ENCODE results near the gene CLDN22. TPM values are rescaled to one million over a fixed set of nuclear protein-coding genes. Genes with fewer than 3 reads are reported as not detected.

The CLDN22 gene
- total RNA-seq, 1 donor from 2014 or later, result not detected

- H3K36me3 ChIP-seq (ENCODE audit: control insufficient read depth in 3 of 3, insufficient read depth in 3 of 3, low read length in 3 of 3), result no peaks in the 10 kb centered on the region
- H3K4me3 ChIP-seq (ENCODE audit: low read length in 3 of 3), result no peak overlapping the region
- no peaks in the 10 kb centered on the region for H3K4me1 ChIP-seq (ENCODE audit: control insufficient read depth in 3 of 3, insufficient read depth in 3 of 3, low read length in 3 of 3)
- H3K27ac ChIP-seq (ENCODE audit: low read depth, low read length), result no peak overlapping the region
- H3K9ac ChIP-seq (ENCODE audit: low read depth in 1 of 3, low read length in 3 of 3), result no peak overlapping the region
- peaks cover 5 to 21% (median 5%) of the 10 kb centered on the region in 3 donors for H3K27me3 ChIP-seq (ENCODE audit: control insufficient read depth in 3 of 3, insufficient read depth in 3 of 3, low read length in 3 of 3)
- H3K9me3 ChIP-seq (ENCODE audit: control insufficient read depth in 3 of 3, low read length in 3 of 3), result no peaks in the 10 kb centered on the region
Observed at GRCh38 chr4:183347566-183347965, 27.5 kb upstream of the CLDN22 start.

- H3K9ac ChIP-seq (ENCODE audit: low read depth in 1 of 3, low read length in 3 of 3), result no peak overlapping the region
- H3K27me3 ChIP-seq (ENCODE audit: control insufficient read depth in 3 of 3, insufficient read depth in 3 of 3, low read length in 3 of 3), result peaks cover 5 to 22% (median 5%) of the 10 kb centered on the region in 3 donors
- no peak overlapping the region for H3K4me3 ChIP-seq (ENCODE audit: low read length in 3 of 3)
- no peaks in the 10 kb centered on the region for H3K9me3 ChIP-seq (ENCODE audit: control insufficient read depth in 3 of 3, low read length in 3 of 3)
- H3K27ac ChIP-seq (ENCODE audit: low read depth, low read length), result no peak overlapping the region
- no peaks in the 10 kb centered on the region for H3K4me1 ChIP-seq (ENCODE audit: control insufficient read depth in 3 of 3, insufficient read depth in 3 of 3, low read length in 3 of 3)
- H3K36me3 ChIP-seq (ENCODE audit: control insufficient read depth in 3 of 3, insufficient read depth in 3 of 3, low read length in 3 of 3), result no peaks in the 10 kb centered on the region
Observed at GRCh38 chr4:183347146-183347545, 27.1 kb upstream of the CLDN22 start.

DNA sequence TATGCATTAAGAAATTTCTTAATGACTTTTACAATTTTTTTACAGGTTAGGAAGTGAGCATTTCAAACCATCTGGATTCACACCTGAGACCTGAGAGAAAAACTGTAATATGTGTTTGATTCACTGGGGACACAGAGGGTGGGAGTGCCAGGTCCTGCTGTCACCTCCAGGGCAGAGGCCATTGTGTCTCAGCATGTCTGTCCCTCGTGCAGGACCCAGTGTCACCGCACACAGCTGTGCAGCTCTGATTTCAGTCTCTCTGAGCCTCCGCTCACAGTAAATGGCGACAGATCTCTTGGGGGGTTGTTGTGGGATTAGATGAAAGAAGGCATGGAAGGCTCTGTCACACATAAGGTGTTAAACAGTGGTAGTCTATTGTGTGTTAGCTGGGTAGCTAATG lies 25.2 kb upstream of the CLDN22 start:
- H3K4me1 ChIP-seq (ENCODE audit: control insufficient read depth in 3 of 3, insufficient read depth in 3 of 3, low read length in 3 of 3), result no peaks in the 10 kb centered on the region
- H3K4me3 ChIP-seq (ENCODE audit: low read length in 3 of 3), result no peak overlapping the region
- peaks cover 5 to 17% (median 5%) of the 10 kb centered on the region in 3 donors for H3K27me3 ChIP-seq (ENCODE audit: control insufficient read depth in 3 of 3, insufficient read depth in 3 of 3, low read length in 3 of 3)
- H3K9me3 ChIP-seq (ENCODE audit: control insufficient read depth in 3 of 3, low read length in 3 of 3), result no peaks in the 10 kb centered on the region
- H3K27ac ChIP-seq (ENCODE audit: low read depth, low read length), result no peak overlapping the region
- no peaks in the 10 kb centered on the region for H3K36me3 ChIP-seq (ENCODE audit: control insufficient read depth in 3 of 3, insufficient read depth in 3 of 3, low read length in 3 of 3)
- H3K9ac ChIP-seq (ENCODE audit: low read depth in 1 of 3, low read length in 3 of 3), result no peak overlapping the region

DNA sequence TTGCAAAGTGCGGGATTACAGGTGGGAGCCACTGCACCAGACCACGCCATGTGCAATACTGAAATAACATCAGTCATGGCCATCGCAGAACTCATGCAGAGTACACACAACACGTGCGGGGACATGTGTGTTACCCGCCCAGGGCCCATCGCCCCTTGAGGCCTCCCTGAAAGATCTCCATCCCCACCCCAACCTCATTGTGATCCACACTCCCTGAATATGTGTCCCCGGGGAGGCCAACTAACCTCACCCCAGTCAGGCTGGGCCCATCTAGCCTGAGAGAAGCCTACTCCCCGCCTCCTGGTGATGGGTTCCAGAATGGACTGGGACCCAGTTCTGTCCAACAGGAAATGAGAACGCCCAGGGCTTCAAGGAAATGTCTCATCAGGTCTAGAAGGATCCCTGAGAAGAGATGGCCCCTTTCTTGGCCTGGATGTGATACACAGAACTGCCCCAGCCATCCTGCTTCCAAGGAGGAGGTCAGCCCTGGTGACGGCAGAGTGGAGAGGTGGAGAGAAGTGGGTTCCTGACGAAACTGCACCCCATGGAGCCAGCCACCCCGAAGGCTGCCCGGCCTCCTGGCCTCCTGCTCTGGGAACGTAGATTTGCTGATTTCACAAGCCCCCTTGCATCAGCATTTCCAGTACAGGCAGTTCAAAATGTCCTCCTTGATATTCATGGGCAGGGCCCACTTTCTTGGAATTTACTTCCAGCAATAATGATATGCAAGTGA lies 24.6 kb upstream of the CLDN22 start:
- no peaks in the 10 kb centered on the region for H3K36me3 ChIP-seq (ENCODE audit: control insufficient read depth in 3 of 3, insufficient read depth in 3 of 3, low read length in 3 of 3)
- peaks cover 5 to 16% (median 5%) of the 10 kb centered on the region in 3 donors for H3K27me3 ChIP-seq (ENCODE audit: control insufficient read depth in 3 of 3, insufficient read depth in 3 of 3, low read length in 3 of 3)
- no peak overlapping the region for H3K9ac ChIP-seq (ENCODE audit: low read depth in 1 of 3, low read length in 3 of 3)
- H3K4me3 ChIP-seq (ENCODE audit: low read length in 3 of 3), result no peak overlapping the region
- H3K9me3 ChIP-seq (ENCODE audit: control insufficient read depth in 3 of 3, low read length in 3 of 3), result no peaks in the 10 kb centered on the region
- no peak overlapping the region for H3K27ac ChIP-seq (ENCODE audit: low read depth, low read length)
- H3K4me1 ChIP-seq (ENCODE audit: control insufficient read depth in 3 of 3, insufficient read depth in 3 of 3, low read length in 3 of 3), result no peaks in the 10 kb centered on the region

DNA sequence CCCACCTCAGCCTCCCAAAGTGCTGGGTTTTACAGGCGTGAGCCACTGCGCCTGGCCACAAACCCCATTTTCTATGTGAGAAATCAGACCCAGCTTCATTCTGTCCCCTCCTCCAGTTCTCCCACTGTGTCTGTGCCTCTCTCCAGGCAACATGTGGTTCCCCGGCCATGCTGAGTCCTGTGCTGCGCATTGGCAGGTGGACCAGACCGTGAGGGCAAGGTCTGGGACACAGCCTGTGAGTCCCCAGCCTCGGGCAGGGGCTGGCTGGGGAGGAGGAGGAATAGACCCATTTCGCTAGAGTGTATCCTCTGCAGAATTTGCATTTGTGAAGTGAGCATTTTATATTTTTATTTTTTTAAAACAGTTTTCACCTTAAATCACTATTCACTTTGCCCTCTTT lies 23.7 kb upstream of the CLDN22 start:
- no peak overlapping the region for H3K9ac ChIP-seq (ENCODE audit: low read depth in 1 of 3, low read length in 3 of 3)
- no peak overlapping the region for H3K27ac ChIP-seq (ENCODE audit: low read depth, low read length)
- H3K36me3 ChIP-seq (ENCODE audit: control insufficient read depth in 3 of 3, insufficient read depth in 3 of 3, low read length in 3 of 3), result no peaks in the 10 kb centered on the region
- H3K27me3 ChIP-seq (ENCODE audit: control insufficient read depth in 3 of 3, insufficient read depth in 3 of 3, low read length in 3 of 3), result peaks cover 5 to 16% (median 5%) of the 10 kb centered on the region in 3 donors
- H3K9me3 ChIP-seq (ENCODE audit: control insufficient read depth in 3 of 3, low read length in 3 of 3), result no peaks in the 10 kb centered on the region
- no peak overlapping the region for H3K4me3 ChIP-seq (ENCODE audit: low read length in 3 of 3)
- H3K4me1 ChIP-seq (ENCODE audit: control insufficient read depth in 3 of 3, insufficient read depth in 3 of 3, low read length in 3 of 3), result no peaks in the 10 kb centered on the region

GRCh38 chr4:183342541-183343533 lies 22.8 kb upstream of the CLDN22 start:
- Histone ChIP-seq H3K36me3 (ENCODE audit: control insufficient read depth in 3 of 3, insufficient read depth in 3 of 3, low read length in 3 of 3) (no peaks in the 10 kb centered on the region), H3K27me3 (ENCODE audit: control insufficient read depth in 3 of 3, insufficient read depth in 3 of 3, low read length in 3 of 3) (peaks cover 5 to 11% (median 5%) of the 10 kb centered on the region in 3 donors), H3K4me1 (ENCODE audit: control insufficient read depth in 3 of 3, insufficient read depth in 3 of 3, low read length in 3 of 3) (no peaks in the 10 kb centered on the region), H3K9me3 (ENCODE audit: control insufficient read depth in 3 of 3, low read length in 3 of 3) (no peaks in the 10 kb centered on the region), H3K9ac (ENCODE audit: low read depth in 1 of 3, low read length in 3 of 3) (no peak overlapping the region), H3K4me3 (ENCODE audit: low read length in 3 of 3) (no peak overlapping the region), H3K27ac (ENCODE audit: low read depth, low read length) (no peak overlapping the region)

DNA sequence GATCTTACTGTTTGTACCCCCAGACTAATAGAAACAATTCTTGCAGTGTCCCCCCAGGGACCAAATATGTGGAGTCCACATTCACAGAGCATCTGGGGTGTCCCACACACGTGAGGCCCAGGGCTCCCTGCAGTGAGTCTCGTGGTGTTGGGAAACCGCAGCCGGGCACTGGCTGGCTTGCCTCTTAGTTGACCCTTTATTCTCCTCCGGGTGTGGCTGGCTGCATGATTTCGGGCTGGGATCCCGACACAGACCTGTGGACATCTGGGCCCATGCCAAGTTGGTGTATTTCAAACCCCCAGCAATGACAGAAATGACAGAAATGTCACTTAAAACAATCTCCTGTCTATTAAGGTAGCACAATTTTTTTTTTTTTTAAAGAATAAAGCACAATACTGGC lies 17.8 kb upstream of the CLDN22 start:
- no peak overlapping the region for H3K9ac ChIP-seq (ENCODE audit: low read depth in 1 of 3, low read length in 3 of 3)
- H3K36me3 ChIP-seq (ENCODE audit: control insufficient read depth in 3 of 3, insufficient read depth in 3 of 3, low read length in 3 of 3), result no peaks in the 10 kb centered on the region
- no peak overlapping the region for H3K4me3 ChIP-seq (ENCODE audit: low read length in 3 of 3)
- no peaks in the 10 kb centered on the region for H3K4me1 ChIP-seq (ENCODE audit: control insufficient read depth in 3 of 3, insufficient read depth in 3 of 3, low read length in 3 of 3)
- H3K27ac ChIP-seq (ENCODE audit: low read depth, low read length), result no peak overlapping the region
- peaks cover 0 to 3% (median 3%) of the 10 kb centered on the region in 3 donors for H3K27me3 ChIP-seq (ENCODE audit: control insufficient read depth in 3 of 3, insufficient read depth in 3 of 3, low read length in 3 of 3)
- H3K9me3 ChIP-seq (ENCODE audit: control insufficient read depth in 3 of 3, low read length in 3 of 3), result no peaks in the 10 kb centered on the region

- H3K9ac ChIP-seq (ENCODE audit: low read depth in 1 of 3, low read length in 3 of 3), result no peak overlapping the region
- no peaks in the 10 kb centered on the region for H3K4me1 ChIP-seq (ENCODE audit: control insufficient read depth in 3 of 3, insufficient read depth in 3 of 3, low read length in 3 of 3)
- no peaks in the 10 kb centered on the region for H3K9me3 ChIP-seq (ENCODE audit: control insufficient read depth in 3 of 3, low read length in 3 of 3)
- peaks cover 0 to 3% (median 0%) of the 10 kb centered on the region in 3 donors for H3K27me3 ChIP-seq (ENCODE audit: control insufficient read depth in 3 of 3, insufficient read depth in 3 of 3, low read length in 3 of 3)
- H3K36me3 ChIP-seq (ENCODE audit: control insufficient read depth in 3 of 3, insufficient read depth in 3 of 3, low read length in 3 of 3), result no peaks in the 10 kb centered on the region
- no peak overlapping the region for H3K27ac ChIP-seq (ENCODE audit: low read depth, low read length)
- H3K4me3 ChIP-seq (ENCODE audit: low read length in 3 of 3), result no peak overlapping the region
Observed at GRCh38 chr4:183337349-183337748, 17.3 kb upstream of the CLDN22 start.

- no peaks in the 10 kb centered on the region for H3K9me3 ChIP-seq (ENCODE audit: control insufficient read depth in 3 of 3, low read length in 3 of 3)
- H3K27ac ChIP-seq (ENCODE audit: low read depth, low read length), result no peak overlapping the region
- peaks cover 0 to 3% (median 0%) of the 10 kb centered on the region in 3 donors for H3K27me3 ChIP-seq (ENCODE audit: control insufficient read depth in 3 of 3, insufficient read depth in 3 of 3, low read length in 3 of 3)
- H3K4me1 ChIP-seq (ENCODE audit: control insufficient read depth in 3 of 3, insufficient read depth in 3 of 3, low read length in 3 of 3), result no peaks in the 10 kb centered on the region
- no peak overlapping the region for H3K4me3 ChIP-seq (ENCODE audit: low read length in 3 of 3)
- no peak overlapping the region for H3K9ac ChIP-seq (ENCODE audit: low read depth in 1 of 3, low read length in 3 of 3)
- H3K36me3 ChIP-seq (ENCODE audit: control insufficient read depth in 3 of 3, insufficient read depth in 3 of 3, low read length in 3 of 3), result no peaks in the 10 kb centered on the region
Observed at GRCh38 chr4:183335369-183335940, 15.4 kb upstream of the CLDN22 start.

All from skeletal muscle tissue (tissue), 4 donors.